Neural cell (in vitro differentiated cells): ENCODE data around the gene WDR31. TPM values are rescaled to one million over a fixed set of nuclear protein-coding genes. Genes with fewer than 3 reads are reported as not detected.

Experiments
- H2AFZ ChIP-seq: fragments of 200-600, 300-800 bp; sonication (generic), shearing (Covaris generic); 2 replicates; pipeline ENCODE4 v1.6.0; 2014; ENCODE audit warnings: low read depth, mild to moderate bottlenecking, antibody characterized with exemption, low read length, moderate library complexity
- H3F3A ChIP-seq: fragments of 200-600 bp; shearing (Covaris generic); 2 replicates; pipeline ENCODE4 v1.6.1; 2016; ENCODE audit warnings: mild to moderate bottlenecking, moderate library complexity, mixed read lengths, antibody characterized with exemption, low read length; ENCODE audit not compliant: insufficient read depth, poor library complexity, severe bottlenecking
- H3K27ac ChIP-seq: fragments of 200-600, 300-800 bp; sonication (generic), shearing (Covaris generic); 2 replicates; pipeline ENCODE4 v1.5.1; 2014; ENCODE audit warnings: mild to moderate bottlenecking, low read length, moderate library complexity
- H3K27me3 ChIP-seq: fragments of 300-800, 200-600 bp; sonication (generic), shearing (Covaris generic); 2 replicates; pipeline ENCODE4 v1.6.0; 2014; ENCODE audit warnings: mild to moderate bottlenecking, low read depth, low read length, moderate library complexity; ENCODE audit not compliant: insufficient read depth
- H3K36me3 ChIP-seq: fragments of 300-800, 200-600 bp; sonication (generic), shearing (Covaris generic); 2 replicates; pipeline ENCODE4 v1.5.1; 2014; ENCODE audit warnings: mild to moderate bottlenecking, antibody characterized with exemption, low read length, moderate library complexity; ENCODE audit not compliant: insufficient read depth
- H3K4me2 ChIP-seq: fragments of 300-800, 200-600 bp; sonication (generic), shearing (Covaris generic); 2 replicates; pipeline ENCODE4 v1.6.0; 2014; ENCODE audit warnings: mild to moderate bottlenecking, low read length
- H3K4me3 ChIP-seq: fragments of 300-800, 200-600 bp; sonication (generic), shearing (Covaris generic); 2 replicates; pipeline ENCODE4 v1.5.1; 2014; ENCODE audit warnings: mild to moderate bottlenecking, low read length, moderate library complexity
- H3K79me2 ChIP-seq: fragments of 200-600 bp; shearing (Covaris generic); replicated peaks from 2 replicates; pipeline ENCODE4 v1.6.0; 2014; ENCODE audit warnings: mild to moderate bottlenecking, low read length, moderate library complexity; ENCODE audit not compliant: insufficient read depth
- H3K9ac ChIP-seq: fragments of 300-800, 200-600 bp; sonication (generic), shearing (Covaris generic); 2 replicates; pipeline ENCODE4 v1.6.1; 2016; ENCODE audit warnings: mild to moderate bottlenecking, low read length, mixed read lengths
- H3K9me2 ChIP-seq: fragments of 200-600 bp; shearing (Covaris generic); 2 replicates; pipeline ENCODE4 v1.6.1; 2016; ENCODE audit warnings: mild to moderate bottlenecking, low read length, mixed read lengths; ENCODE audit not compliant: insufficient read depth
- H3K9me3 ChIP-seq: fragments of 200-600, 300-800 bp; sonication (generic), shearing (Covaris generic); 2 replicates; pipeline ENCODE4 v1.6.1; 2016; ENCODE audit warnings: mild to moderate bottlenecking, mixed run types, low read length, moderate library complexity, mixed read lengths
- H4K20me1 ChIP-seq: fragments of 200-600 bp; shearing (Covaris generic); 2 replicates; pipeline ENCODE4 v1.6.1; 2016; ENCODE audit warnings: mild to moderate bottlenecking, mixed run types; ENCODE audit not compliant: insufficient read depth
- CTCF ChIP-seq: fragments of 450-650 bp; IDR thresholded peaks from 2 replicates; pipeline ENCODE4 v1.5.1; 2014; ENCODE audit warnings: antibody characterized with exemption, mild to moderate bottlenecking, moderate library complexity; ENCODE audit not compliant: poor library complexity, severe bottlenecking
- EP300 ChIP-seq: fragments of 450-650 bp; conservative IDR thresholded peaks from 2 replicates; pipeline ENCODE4 v1.6.1; 2014; ENCODE audit warnings: antibody characterized with exemption, mild to moderate bottlenecking, moderate library complexity; ENCODE audit not compliant: poor library complexity, severe bottlenecking
- EZH2 ChIP-seq: fragments of 200-600, 300-800 bp; shearing (Covaris generic), sonication (generic); IDR thresholded peaks from 2 replicates; pipeline ENCODE4 v1.6.1; 2014; ENCODE audit warnings: antibody characterized with exemption, low read length, borderline replicate concordance, mild to moderate bottlenecking; ENCODE audit not compliant: insufficient read depth, poor library complexity, severe bottlenecking
- MXI1 ChIP-seq: fragments of 450-650 bp; conservative IDR thresholded peaks from 2 replicates; pipeline ENCODE4 v1.6.1; 2014; ENCODE audit warnings: antibody characterized with exemption, mild to moderate bottlenecking; ENCODE audit not compliant: poor library complexity, severe bottlenecking
- POLR2AphosphoS5 ChIP-seq: IDR thresholded peaks from 2 replicates; pipeline ENCODE4 v1.6.1; 2012
- RAD21 ChIP-seq: fragments of 450-650 bp; conservative IDR thresholded peaks from 2 replicates; pipeline ENCODE4 v1.6.1; 2014; ENCODE audit warnings: antibody characterized with exemption, mild to moderate bottlenecking, moderate library complexity
- REST ChIP-seq: IDR thresholded peaks from 2 replicates; pipeline ENCODE4 v1.6.1; 2012; ENCODE audit warnings: borderline replicate concordance
- SMC3 ChIP-seq: fragments of 450-650 bp; conservative IDR thresholded peaks from 2 replicates; pipeline ENCODE4 v1.6.1; 2014; ENCODE audit warnings: antibody characterized with exemption, mild to moderate bottlenecking, moderate library complexity; ENCODE audit not compliant: poor library complexity
- TAF1 ChIP-seq: IDR thresholded peaks from 2 replicates; pipeline ENCODE4 v1.6.1; 2012; ENCODE audit warnings: low read depth
- polyA plus RNA-seq: library from polyadenylated mRNA; depleted of rRNA; stranded (reverse); fragments of >200 nt; gene quantifications from 2 replicates; pipeline ENCODE4 v1.2.3, GENCODE V29; 2014

Gene WDR31
- polyA plus RNA-seq, 1 donor from 2014 or later = 0.59 TPM

GRCh38 chr9:113316030-113316429, 24.0 kb downstream of the WDR31 start:
- Histone ChIP-seq H3K9me2 (no peaks in the 10 kb centered on the region), H3K27me3 (no peaks in the 10 kb centered on the region), H3K79me2 (no peaks in the 10 kb centered on the region), H4K20me1 (no peaks in the 10 kb centered on the region), H2AFZ (no peak overlapping the region), H3K36me3 (no peaks in the 10 kb centered on the region), H3K4me3 (no peak overlapping the region), H3K9me3 (no peaks in the 10 kb centered on the region), H3K27ac (no peak overlapping the region), H3F3A (no peaks in the 10 kb centered on the region), H3K4me2 (no peak overlapping the region), H3K9ac (no peak overlapping the region)
- TF ChIP-seq EZH2 = no peak
- TF ChIP-seq EP300 = no peak
- TF ChIP-seq CTCF = no peak
- no peak for TF ChIP-seq POLR2AphosphoS5
- TF ChIP-seq TAF1 = no peak
- no peak for TF ChIP-seq MXI1

DNA sequence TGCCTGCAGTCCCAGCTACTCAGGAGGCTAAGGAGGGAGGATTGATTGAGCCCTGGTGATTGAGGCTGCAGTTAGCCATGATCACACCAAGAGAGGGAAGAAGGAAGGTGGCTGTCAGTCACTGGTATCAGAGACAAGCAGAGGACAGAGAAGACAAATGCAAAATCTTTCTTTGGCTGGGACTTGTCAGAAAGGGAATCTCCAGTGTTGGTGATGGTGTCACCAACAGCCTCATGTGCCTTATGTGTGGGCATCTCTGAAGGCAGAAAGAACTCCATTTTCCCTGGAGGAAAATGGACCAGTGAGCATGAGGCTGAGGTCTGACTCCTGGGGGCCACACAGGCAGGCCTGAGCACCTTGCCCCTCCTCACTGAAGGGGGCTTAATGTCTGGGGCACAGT, 24.8 kb downstream of the WDR31 start:
- Histone ChIP-seq H2AFZ (no peak overlapping the region), H4K20me1 (no peaks in the 10 kb centered on the region), H3K4me2 (no peak overlapping the region), H3K9me2 (no peaks in the 10 kb centered on the region), H3K4me3 (no peak overlapping the region), H3F3A (no peaks in the 10 kb centered on the region), H3K27ac (no peak overlapping the region), H3K36me3 (no peaks in the 10 kb centered on the region), H3K9me3 (no peaks in the 10 kb centered on the region), H3K27me3 (no peaks in the 10 kb centered on the region), H3K79me2 (no peaks in the 10 kb centered on the region), H3K9ac (no peak overlapping the region)
- TF ChIP-seq MXI1 = no peak
- no peak for TF ChIP-seq RAD21
- TF ChIP-seq REST = no peak
- TF ChIP-seq SMC3 = no peak
- TF ChIP-seq TAF1 = no peak
- TF ChIP-seq CTCF = no peak
- TF ChIP-seq EP300 = no peak
